Head of caudate nucleus (tissue), 42 donors: Measurements from ENCODE around the gene ODAD4.
"Not testable (repeated sequence)": the region's sequence is repeated elsewhere in the genome, so short reads cannot be mapped to it uniquely, and the experiment has no call there.

ENCODE experiments used
- DNase-seq, 42 donors: peaks; one replicate each; pipeline versions ENCODE4 v3.0.0 to v3.0.0-alpha.2; 2020 to 2021; ENCODE audit warnings: mixed read lengths in 7 of 42
- intact Hi-C: fragments of 100-400 bp; cut with DNase I; formaldehyde crosslinking; loops from one replicate; pipeline ENCODE4 v1.15.0; 2022

Gene ODAD4

GRCh38 chr17:41909088-41909487 lies 21.3 kb upstream of the ODAD4 start:
- intact Hi-C loops = no loop called here
- DNase-seq = no peak

GRCh38 chr17:41910701-41911391 lies 19.6 kb upstream of the ODAD4 start:
- intact Hi-C loops = loop anchor here (10.0 kb wide), 1 partner anchor 46 kb away; the partner anchor contains the start of gene KLHL11
- no peak for DNase-seq

- DNase-seq = no peak
- intact Hi-C loops = loop anchor here (10.0 kb wide), 1 partner anchor 48 kb away; the partner anchor contains the start of gene KLHL11
These were observed 17.5 kb upstream of the ODAD4 start for GRCh38 chr17:41912925-41913324.

GRCh38 chr17:41913798-41914197 lies 16.6 kb upstream of the ODAD4 start:
- DNase-seq = no peak
- intact Hi-C loops = loop anchor here (10.0 kb wide), 1 partner anchor 49 kb away; the partner anchor contains the start of gene KLHL11

GRCh38 chr17:41914358-41914766 lies 16.1 kb upstream of the ODAD4 start:
- no peak for DNase-seq
- intact Hi-C loops = loop anchor here (10.0 kb wide), 1 partner anchor 50 kb away; the partner anchor contains the start of gene KLHL11

GRCh38 chr17:41915020-41915419 lies 15.4 kb upstream of the ODAD4 start:
- no peak for DNase-seq
- intact Hi-C loops = loop anchor here (10.0 kb wide), 1 partner anchor 50 kb away; the partner anchor contains the start of gene KLHL11

GRCh38 chr17:41915566-41915965 lies 14.9 kb upstream of the ODAD4 start:
- DNase-seq = no peak
- intact Hi-C loops = loop anchor here (10.0 kb wide), 1 partner anchor 51 kb away; the partner anchor contains the start of gene KLHL11

GRCh38 chr17:41917192-41917591 lies 13.2 kb upstream of the ODAD4 start:
- DNase-seq = peak in 1 of 42 donors; percentile 13
- intact Hi-C loops = loop anchor here (10.0 kb wide), 1 partner anchor 52 kb away; the partner anchor contains the start of gene KLHL11

- peak in 36 of 42 donors; percentile 12 to 70 (median 36) for DNase-seq
- intact Hi-C loops = loop anchor here (10.0 kb wide), 1 partner anchor 53 kb away; the partner anchor contains the start of gene KLHL11
These were observed 12.6 kb upstream of the ODAD4 start for GRCh38 chr17:41917679-41918313.

GRCh38 chr17:41918314-41919164 lies 11.9 kb upstream of the ODAD4 start, which contains the start of gene ACLY:
ACLY (minus strand) TSS chr17:41918951; CDS start chr17:41913873, 5,078 bp downstream.
- peak; percentile 93 to 99 (median 98) for DNase-seq
- intact Hi-C loops = loop anchor here (10.0 kb wide), 1 partner anchor 54 kb away; the partner anchor contains the start of gene KLHL11

- peak in 32 of 42 donors; percentile 23 to 80 (median 59) for DNase-seq
- intact Hi-C loops = loop anchor here (10.0 kb wide), 1 partner anchor 54 kb away; the partner anchor contains the start of gene KLHL11
These were observed 11.1 kb upstream of the ODAD4 start for GRCh38 chr17:41919165-41919817.

GRCh38 chr17:41919840-41920579 lies 10.4 kb upstream of the ODAD4 start:
- intact Hi-C loops = loop anchor here (10.0 kb wide), 1 partner anchor 55 kb away; the partner anchor contains the start of gene KLHL11
- DNase-seq = no peak

GRCh38 chr17:41920580-41920955 lies 9.8 kb upstream of the ODAD4 start:
- intact Hi-C loops = no loop called here
- no peak for DNase-seq

- intact Hi-C loops = no loop called here
- DNase-seq = no peak
These were observed 4.3 kb upstream of the ODAD4 start for GRCh38 chr17:41925991-41926590.

- intact Hi-C loops = no loop called here
- no peak for DNase-seq
These were observed 1.6 kb upstream of the ODAD4 start for GRCh38 chr17:41928693-41929251.

GRCh38 chr17:41930833-41931156 lies 378 bp downstream of the ODAD4 start:
- intact Hi-C loops = not testable (repeated sequence)
- peak in 2 of 42 donors; percentile 14 to 15 for DNase-seq

GRCh38 chr17:41931715-41932114 lies 1.3 kb downstream of the ODAD4 start:
- intact Hi-C loops, DNase-seq: not testable (repeated sequence)
